GM21360 (cell line): ENCODE results near the gene RASA2.

Experiments
- ATAC-seq: cut with Tn5 transposase; IDR thresholded peaks from one replicate; pipeline ENCODE4 v1.9.1; 2021; ENCODE audit warnings: mild to moderate bottlenecking, moderate library complexity; ENCODE audit not compliant: unreplicated experiment

Gene RASA2, protein sequence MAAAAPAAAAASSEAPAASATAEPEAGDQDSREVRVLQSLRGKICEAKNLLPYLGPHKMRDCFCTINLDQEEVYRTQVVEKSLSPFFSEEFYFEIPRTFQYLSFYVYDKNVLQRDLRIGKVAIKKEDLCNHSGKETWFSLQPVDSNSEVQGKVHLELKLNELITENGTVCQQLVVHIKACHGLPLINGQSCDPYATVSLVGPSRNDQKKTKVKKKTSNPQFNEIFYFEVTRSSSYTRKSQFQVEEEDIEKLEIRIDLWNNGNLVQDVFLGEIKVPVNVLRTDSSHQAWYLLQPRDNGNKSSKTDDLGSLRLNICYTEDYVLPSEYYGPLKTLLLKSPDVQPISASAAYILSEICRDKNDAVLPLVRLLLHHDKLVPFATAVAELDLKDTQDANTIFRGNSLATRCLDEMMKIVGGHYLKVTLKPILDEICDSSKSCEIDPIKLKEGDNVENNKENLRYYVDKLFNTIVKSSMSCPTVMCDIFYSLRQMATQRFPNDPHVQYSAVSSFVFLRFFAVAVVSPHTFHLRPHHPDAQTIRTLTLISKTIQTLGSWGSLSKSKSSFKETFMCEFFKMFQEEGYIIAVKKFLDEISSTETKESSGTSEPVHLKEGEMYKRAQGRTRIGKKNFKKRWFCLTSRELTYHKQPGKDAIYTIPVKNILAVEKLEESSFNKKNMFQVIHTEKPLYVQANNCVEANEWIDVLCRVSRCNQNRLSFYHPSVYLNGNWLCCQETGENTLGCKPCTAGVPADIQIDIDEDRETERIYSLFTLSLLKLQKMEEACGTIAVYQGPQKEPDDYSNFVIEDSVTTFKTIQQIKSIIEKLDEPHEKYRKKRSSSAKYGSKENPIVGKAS

GRCh38 chr3:141486746-141487520, at the start of gene RASA2:
Gene RASA2, plus strand, starts transcription at chr3:141487027. Its CDS starts 57 bp downstream, at chr3:141487084.
- ATAC-seq, result peak; percentile 55

GRCh38 chr3:141439589-141439988, 47.2 kb upstream of the RASA2 start:
- ATAC-seq, result no peak

DNA sequence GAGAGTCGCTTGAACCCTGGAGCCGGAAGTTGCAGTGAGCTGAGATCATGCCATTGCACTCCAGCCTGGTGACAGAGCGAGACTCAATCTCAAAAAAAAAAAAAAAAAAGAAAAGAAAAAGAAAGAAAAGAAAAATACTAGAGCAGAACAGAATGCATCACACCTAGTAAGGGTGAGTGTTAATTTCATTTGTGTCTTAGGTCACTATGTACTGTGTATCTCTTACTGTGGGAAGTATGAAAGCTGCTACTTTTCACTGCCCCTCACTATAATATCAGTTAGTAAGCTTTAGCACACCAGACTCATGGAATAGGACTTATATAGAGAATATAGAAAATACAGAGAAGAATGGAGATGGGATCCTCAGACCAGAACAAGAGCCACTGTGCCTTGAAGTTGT, 45.9 kb upstream of the RASA2 start:
- ATAC-seq, result no peak

DNA sequence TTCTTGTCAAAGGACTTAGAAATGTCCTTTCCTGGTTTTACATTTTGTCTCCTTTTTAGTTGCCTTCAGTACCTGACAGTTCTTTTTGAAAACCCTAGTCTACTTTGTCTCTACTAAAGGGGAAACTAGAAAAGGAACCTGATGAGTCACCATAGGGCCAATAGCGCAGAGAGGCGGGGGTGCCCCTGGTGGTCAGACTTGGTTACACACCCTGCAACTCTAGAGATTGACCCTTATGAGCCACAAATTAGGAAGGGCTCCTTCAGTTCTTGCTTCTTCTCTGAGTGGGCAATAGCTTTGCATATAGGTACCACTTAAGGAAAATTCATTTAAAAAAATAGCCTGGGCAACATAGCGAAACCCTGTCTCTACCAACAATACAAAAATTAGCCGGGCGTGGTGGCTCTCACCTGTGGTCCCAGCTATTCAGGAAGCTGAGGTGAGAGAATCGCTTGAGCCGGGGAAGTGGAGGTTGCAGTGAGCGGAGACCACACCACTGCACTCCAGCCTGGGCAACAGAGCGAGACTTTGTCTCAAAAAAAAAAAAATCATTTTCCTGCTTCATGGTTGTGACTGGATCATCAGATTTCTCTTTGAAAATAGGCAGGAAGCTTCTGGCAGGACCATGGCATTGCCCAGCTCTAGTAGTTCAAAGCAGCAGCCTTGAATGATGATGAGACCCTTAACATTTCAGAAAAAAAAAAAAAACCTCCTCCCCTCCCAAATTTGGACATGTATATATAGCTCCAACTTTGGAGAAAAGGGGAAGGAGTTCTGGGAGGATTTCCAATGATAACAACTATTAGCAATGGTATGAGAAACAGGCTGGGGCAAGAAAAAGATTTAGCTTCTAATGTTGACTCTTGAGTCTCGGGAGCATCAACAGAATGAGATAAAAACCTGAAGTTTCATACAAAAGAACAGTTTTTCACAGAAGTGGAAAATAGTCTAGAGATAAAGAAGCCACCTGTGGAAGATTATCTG, 45.2 kb upstream of the RASA2 start:
- peak; percentile 90 for ATAC-seq

GRCh38 chr3:141442446-141442845, 44.4 kb upstream of the RASA2 start:
- ATAC-seq, result no peak

DNA sequence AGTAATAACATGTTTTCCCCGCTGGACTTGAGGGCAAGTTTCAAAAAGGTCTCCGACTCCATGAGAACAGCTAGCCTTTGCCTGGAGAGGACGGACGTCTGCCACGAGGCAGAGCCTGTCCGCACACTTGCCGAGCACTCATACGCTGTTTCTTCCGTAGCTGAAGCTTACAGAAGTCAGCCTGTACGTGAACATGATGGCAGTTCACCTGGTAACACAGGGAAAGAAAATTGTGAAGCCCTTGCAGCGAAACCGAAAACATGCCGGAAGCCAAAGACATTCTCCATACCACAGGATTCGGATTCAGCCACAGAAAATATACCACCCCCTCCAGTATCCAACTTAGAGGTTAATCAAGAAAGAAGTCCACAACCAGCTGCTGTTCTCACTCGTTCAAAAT, 43.9 kb upstream of the RASA2 start:
- no peak for ATAC-seq

DNA sequence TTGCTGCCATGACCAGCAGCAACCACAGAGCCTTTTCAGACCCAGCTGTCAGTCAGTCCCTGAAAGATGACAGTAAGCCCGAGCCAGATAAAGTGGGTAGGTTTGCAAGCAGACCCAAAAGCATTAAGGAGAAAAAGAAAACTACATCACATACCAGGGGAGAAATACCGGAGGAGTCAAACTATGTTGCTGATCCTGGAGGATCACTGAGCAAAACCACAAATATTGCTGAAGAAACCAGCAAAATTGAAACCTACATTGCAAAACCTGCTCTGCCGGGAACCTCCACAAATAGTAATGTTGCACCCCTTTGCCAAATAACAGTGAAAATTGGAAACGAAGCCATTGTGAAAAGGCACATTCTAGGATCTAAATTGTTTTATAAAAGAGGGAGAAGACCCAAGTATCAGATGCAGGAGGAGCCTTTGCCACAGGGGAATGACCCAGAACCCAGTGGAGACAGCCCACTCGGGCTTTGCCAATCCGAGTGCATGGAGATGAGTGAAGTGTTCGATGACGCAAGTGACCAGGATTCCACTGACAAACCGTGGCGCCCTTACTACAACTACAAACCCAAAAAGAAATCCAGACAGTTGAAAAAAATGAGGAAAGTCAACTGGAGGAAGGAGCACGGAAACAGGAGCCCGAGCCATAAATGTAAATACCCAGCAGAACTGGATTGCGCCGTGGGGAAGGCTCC, 42.1 kb upstream of the RASA2 start:
- no peak for ATAC-seq

GRCh38 chr3:141445990-141446389, 40.8 kb upstream of the RASA2 start:
- no peak for ATAC-seq

DNA sequence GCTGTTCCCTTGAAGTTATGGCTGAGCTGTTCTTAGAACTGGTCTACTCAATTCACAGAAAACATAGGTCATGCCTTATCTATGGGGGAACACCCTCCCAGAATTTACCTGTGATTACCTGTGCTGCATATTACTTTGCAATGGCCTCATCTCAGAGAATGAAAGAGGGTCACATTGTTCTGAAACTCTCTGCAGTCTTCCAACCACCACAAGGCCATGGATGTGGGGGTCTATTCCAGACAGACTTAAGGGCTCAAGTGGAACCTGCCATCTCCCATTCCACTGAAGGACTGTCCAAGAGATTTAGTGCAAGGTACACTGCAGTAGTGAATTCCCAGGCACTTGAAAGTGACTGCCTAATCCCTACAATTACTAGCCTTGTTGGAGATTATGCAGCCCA, 40.1 kb upstream of the RASA2 start:
- no peak for ATAC-seq

DNA sequence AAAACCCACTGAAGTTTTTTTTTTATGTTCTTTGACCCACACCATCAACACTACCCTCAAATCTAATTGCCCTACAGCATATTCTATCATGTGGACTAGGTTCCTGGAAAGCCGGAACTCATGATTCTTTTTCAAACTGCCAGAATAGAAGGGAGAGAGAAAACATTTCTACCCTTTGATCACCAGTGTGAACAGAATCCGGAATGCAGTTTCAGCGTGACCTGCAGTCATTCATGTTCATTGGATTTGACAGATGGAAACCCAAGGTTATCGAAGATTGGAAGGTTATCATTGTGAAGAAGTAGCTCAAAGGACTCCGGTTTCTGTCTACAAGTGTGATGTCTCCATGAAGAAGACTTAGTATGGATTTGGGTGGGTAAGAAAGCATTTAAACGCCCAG, 39.4 kb upstream of the RASA2 start:
- ATAC-seq, result no peak

GRCh38 chr3:141448606-141449220, 38.1 kb upstream of the RASA2 start:
- ATAC-seq, result no peak

DNA sequence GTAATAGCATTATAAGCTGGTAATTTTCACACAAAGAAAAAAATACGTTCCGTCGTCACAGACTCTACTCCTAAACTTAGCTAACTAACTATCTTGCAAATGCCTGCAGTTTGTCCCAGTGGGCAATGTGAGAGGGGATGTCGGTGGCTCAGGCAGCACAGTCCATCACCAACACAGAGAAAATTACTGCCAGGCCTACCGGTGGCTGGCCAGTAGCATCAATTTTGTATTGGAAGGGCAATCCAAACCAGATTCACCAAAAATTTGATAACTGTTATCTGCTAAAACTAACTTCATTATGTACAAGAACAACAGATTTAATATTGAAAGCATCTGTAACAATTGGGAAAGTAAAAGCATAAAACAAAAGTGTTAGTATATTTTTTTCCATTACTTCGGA, 37.4 kb upstream of the RASA2 start:
- ATAC-seq, result no peak

DNA sequence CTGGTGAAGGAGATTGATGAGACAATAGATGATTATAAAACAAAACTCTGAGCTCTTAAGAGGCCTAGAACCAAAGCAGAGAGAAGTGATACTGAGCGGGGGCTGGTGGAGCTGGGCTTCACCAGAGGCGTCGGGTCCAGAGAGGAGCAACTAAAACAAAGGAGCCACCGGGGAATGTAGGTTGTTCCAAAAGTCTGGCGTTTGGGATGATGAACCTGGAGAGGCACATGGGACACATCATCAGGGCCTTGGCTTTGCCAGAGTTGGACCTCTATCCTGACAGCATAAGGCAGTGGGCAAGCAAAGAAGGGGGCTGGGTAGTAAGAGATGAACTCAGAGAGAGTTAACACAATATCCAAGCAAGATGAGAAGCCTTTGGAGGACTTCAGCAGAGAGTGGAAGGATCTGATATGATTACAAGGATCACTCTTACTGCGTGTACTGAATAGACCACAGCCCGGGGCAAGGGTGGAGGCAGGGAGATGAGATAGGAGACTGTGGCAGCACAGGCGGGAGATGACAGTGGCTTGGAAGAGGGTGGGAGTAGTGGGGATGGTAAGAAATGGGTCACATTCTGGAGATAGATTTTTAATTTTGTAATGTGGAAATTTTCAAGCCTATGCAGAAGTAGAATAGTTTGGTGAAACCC, 36.0 kb upstream of the RASA2 start:
- no peak for ATAC-seq

DNA sequence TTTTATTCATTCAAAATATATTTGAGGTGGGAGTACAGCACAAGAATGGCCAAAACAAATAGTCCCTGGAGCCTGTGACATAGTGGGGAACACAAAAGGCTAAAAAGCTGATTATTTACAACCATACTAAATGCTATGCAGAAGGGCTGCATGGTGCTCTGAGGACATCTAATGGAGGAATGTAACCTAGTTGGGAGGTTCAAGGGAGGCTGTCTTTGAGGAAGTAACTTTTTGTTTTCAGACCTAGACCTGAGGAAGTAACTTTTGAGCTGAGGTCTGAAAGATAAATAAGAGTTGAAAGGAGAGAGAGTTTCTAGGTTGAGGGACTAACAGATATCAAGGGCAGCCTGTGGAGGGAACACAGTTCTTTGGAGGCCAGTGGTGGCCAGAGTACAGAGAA, 34.8 kb upstream of the RASA2 start:
- no peak for ATAC-seq

DNA sequence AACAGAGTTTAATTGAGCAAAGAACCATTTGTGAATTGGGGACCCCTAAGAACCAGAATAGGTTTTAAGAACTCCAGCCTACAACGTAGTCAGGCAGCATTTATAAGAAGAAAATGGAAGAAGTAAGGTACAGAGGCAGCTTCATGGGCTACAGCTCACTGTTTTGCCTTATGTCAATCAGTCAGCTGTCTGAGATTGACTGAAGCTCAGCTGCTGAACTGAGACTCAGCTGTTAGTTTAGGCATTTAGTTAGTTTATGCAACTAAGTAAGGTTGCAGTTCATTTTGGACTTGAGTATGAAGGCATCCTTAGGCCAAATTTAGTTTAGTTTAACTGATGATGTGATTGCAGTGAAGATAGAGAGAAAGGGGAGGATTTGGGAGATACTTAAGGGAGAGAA, 34.1 kb upstream of the RASA2 start:
- ATAC-seq, result no peak

- no peak for ATAC-seq
These were observed 32.8 kb upstream of the RASA2 start for GRCh38 chr3:141454054-141454453.

DNA sequence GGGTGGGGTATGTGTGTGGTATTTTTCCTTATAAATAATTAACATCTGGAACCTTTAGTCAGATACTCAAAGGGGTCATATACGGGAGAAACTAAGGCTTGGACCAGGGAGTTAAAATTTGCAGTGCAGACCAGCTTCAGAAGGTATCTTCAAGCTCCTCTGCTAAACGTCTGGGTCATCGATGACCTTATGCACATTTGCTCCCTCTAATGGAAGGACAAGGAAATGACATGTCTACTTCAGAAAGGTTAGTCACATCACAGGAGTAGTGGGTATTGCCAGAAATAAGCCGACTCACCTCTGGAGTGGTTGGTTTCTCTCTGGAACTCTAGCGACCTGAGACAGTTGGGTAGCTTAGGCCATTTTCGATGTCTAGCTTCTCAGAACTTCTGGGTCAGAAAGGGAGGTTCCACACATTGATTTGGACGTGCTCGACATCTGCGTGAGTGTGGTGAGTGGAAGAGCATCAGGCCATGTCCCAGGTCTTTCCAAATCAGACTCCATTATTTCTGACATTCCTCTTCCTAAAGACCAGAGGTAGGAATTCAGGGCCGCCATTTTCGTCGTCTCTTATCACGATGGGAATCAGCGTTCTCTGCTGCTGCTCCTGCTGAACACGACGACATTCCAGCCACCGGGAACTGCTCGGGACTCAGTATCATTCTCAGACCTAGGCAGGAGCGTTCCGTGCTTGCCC, 31.8 kb upstream of the RASA2 start:
- no peak for ATAC-seq
